ENCODE data around the gene HCN4.

- TF ChIP-seq, protein P1, sequence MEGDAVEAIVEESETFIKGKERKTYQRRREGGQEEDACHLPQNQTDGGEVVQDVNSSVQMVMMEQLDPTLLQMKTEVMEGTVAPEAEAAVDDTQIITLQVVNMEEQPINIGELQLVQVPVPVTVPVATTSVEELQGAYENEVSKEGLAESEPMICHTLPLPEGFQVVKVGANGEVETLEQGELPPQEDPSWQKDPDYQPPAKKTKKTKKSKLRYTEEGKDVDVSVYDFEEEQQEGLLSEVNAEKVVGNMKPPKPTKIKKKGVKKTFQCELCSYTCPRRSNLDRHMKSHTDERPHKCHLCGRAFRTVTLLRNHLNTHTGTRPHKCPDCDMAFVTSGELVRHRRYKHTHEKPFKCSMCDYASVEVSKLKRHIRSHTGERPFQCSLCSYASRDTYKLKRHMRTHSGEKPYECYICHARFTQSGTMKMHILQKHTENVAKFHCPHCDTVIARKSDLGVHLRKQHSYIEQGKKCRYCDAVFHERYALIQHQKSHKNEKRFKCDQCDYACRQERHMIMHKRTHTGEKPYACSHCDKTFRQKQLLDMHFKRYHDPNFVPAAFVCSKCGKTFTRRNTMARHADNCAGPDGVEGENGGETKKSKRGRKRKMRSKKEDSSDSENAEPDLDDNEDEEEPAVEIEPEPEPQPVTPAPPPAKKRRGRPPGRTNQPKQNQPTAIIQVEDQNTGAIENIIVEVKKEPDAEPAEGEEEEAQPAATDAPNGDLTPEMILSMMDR (IDR thresholded peaks at IDR 0.05; ENCODE audit: poor library complexity) = no peak
- TF ChIP-seq EZH2 (IDR thresholded peaks at IDR 0.05; ENCODE audit: borderline replicate concordance) = no peak
These were observed 37.3 kb downstream of the HCN4 start for GRCh38 chr15:73331501-73331900.
